HG03159 (cell line): ENCODE data around the gene PPP6R2.

ENCODE experiments used
- ATAC-seq: cut with Tn5 transposase; IDR thresholded peaks from one replicate; pipeline ENCODE4 v1.9.1; 2021; ENCODE audit warnings: mild to moderate bottlenecking, moderate library complexity; ENCODE audit not compliant: unreplicated experiment

PPP6R2 gene

GRCh38 chr22:50482107-50483074 lies 139.3 kb downstream of the PPP6R2 start:
- no peak for ATAC-seq

GRCh38 chr22:50483106-50483505 lies 140.0 kb downstream of the PPP6R2 start:
- ATAC-seq, result no peak

DNA sequence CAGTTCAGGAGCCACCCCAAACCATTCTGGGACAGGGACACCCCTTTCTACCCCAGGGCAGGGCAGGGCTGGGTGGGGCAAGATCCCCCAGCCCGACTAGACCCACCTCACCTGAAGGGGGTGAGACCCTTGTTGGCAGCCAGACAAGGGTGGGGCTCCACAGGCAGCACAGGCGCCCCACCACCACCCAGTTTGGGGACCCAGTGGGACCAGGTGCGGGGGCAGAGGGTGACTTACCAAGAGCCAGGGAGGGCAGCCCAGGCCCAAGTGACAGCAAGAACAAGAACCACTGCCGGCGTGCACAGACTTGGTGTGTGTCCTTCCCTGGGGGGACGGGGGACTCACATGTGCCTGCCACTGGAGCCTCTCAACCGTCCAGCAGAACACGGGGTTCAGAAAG lies 140.4 kb downstream of the PPP6R2 start:
- no peak for ATAC-seq

GRCh38 chr22:50483977-50484853 lies 141.1 kb downstream of the PPP6R2 start:
- ATAC-seq, result no peak

DNA sequence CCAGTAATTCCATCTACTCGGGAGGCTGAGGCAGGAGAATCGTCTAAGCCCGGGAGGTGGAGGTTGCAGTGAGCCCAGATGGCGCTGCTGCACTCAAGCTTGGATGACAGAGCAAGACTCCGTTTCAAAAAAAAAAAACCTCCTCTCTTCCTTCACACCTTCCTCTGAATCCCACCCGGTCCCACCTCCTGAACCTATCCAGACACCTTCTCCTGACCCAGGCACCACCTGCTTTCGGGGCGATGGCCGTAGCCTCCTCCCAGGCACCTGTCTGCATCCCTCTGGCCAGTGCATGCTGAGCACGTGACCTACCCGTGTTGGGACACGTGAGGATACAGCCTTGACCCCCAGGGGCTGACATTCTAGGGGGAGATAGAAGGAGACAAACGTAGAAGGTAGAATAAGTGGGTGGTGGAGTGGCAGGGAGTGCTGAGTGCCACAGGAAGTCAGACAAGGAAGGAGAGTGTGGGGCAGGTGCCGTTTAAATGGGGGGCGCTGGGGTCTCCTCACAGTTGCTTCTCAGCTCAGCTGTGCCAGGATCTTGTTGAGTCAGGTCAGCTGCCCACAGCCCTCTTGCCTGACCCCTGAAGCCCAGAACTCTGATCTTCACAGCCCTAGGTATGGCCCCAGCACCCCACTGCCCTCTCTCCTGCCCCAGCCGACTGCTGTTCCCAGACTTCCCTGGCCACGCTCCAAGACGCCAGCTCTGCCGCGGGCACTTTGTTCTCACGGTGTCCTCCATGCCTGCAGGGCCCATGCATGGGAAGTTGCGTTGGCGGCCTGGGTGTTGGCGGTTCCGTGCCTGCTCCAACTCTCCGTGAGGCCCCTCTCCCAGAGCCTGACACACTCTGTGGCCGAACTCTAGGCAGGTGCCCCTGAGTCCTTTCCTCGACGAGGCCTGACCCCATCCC lies 142.3 kb downstream of the PPP6R2 start:
- ATAC-seq, result no peak

DNA sequence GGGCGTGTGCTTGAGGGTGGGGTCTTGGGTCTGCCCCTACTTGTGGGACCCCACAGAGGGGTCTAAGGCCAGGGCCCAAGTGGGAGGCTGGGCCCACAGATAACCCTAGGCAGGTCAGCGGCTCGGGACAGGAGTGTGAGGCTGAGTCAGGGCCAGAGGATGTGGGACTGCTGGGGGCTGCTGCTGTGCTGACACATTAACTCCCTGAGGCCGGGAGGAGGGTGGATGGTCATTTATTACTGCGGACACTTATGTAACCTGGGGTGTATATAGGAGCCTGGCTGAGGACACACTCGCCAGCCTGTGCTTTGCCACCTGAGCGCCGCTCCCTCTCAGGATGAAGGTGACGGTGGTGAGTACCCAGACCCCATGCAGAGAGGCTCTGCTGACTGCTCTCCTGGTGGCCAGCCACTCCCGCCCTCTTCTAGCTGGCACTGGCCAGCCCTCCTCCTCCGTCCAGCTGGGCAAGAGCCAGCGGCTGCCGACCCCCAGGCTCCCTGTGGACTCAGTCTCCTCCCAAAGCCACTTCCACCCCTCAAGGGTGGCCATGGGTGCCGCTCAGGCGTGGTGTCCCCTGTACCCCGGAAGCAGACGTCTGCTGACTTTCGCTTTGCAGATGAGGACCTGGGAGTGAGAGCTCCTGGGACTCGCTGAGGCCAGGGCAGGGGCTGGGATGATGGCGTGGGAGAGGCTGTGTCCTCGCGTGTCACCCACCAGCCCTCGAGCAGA lies 143.6 kb downstream of the PPP6R2 start, which contains the start of gene MIOX:
Gene MIOX, plus strand, starts transcription at position 299 of the 729 bp plus-strand sequence. Its CDS starts 39 bp downstream, at position 338.
- ATAC-seq, result no peak

- ATAC-seq, result no peak
Measured at GRCh38 chr22:50487290-50488005, 144.3 kb downstream of the PPP6R2 start.

DNA sequence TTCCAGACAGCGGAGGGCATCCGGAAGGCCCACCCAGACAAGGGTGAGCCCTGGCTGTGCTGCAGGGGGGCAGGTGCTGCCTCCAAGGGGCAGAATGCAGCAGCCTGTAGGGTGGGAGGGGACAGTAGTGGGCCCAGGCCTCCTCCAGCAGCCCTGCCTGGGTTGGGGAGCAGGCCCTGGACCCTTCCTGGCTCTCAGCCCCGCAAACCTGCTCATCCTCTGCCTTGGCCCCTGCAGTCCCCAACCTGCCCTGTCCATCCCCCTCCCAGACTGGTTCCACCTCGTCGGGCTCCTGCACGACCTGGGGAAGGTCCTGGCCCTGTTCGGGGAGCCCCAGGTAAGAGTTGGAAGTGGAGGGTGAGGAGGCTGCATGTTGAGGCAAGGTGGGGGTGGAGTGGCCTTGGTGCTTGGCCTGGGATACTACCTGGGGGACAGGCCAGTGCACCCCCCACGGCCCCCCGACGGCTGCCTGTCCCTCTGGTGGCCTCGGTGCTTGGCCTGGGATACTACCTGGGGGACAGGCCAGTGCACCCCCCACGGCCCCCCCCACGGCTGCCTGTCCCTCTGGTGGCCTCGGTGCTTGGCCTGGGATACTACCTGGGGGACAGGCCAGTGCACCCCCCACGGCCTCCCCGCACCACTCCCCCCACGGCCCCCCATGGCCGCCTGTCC lies 145.0 kb downstream of the PPP6R2 start:
- no peak for ATAC-seq

DNA sequence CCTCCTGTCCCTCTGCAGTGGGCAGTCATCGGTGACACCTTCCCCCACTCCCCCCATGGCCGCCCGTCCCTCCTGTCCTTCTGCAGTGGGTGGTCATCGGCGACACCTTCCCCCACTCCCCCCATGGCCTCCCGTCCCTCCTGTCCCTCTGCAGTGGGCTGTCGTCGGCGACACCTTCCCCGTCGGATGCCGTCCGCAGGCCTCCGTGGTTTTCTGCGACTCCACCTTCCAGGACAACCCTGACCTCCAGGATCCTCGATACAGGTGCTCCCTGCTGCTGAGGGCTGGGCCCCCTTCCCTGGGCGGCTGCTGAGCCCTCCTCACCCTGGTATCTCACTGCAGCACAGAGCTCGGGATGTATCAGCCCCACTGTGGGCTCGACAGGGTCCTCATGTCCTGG lies 145.8 kb downstream of the PPP6R2 start:
- no peak for ATAC-seq

- no peak for ATAC-seq
Measured at GRCh38 chr22:50489363-50490243, 146.5 kb downstream of the PPP6R2 start.

DNA sequence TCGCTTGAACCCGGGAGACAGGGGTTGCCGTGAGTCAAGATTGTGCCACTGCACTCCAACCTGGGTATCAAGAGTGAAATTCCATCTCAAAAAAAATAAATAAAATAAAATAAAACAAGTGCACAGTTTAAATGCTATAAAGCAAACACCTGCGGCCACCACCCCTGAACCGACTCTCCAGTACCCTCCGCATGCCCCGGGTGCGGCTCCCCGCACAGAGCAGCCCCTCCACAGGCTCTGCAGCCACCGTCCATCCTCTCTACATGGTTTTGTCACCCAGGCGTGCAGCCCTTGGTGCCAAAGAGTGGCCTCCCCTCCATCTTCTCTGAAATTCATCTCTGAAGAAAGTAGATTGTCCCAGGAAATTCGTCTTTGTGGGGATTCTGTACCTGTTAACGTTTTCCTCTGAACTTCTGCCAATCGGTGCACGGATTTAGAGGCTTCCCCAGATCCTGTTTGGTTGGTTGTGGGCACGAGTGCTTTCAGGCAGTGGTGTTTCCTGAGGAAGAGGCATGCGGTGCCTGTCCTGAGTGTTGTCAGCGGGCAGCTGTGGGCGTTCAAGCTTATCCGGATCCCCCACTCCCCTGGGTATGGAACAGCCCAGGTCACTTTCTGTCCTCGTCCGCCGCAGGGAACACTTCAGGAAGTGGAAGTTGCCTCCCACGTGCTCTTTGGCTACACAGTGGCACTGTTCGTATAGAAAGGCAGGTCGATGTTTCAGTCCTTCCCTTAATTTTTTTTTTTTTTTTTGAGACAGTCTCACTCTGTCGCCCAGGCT lies 147.6 kb downstream of the PPP6R2 start:
- no peak for ATAC-seq
